A549 (cell line): ENCODE results near the gene USP20. TPM values are rescaled to one million over a fixed set of nuclear protein-coding genes. Genes with fewer than 3 reads are reported as not detected.

Source experiments
- ATAC-seq, 2 experiments: fragments of 200-7000 bp in 1 of 2; fragments of >200 bp in 1 of 2; cut with Nextera tagmentation in 1 of 2; cut with Tn5 transposase in 1 of 2; 3 replicates each; pipeline versions ENCODE4 v1.8.0 to v1.9.1; 2018 to 2020; ENCODE audit warnings: mild to moderate bottlenecking in 1 of 2, moderate library complexity in 1 of 2
- CTCF ChIA-PET: fragments of 300-600 bp; sonication (Branson Sonifier 250); formaldehyde crosslinking; extraction: SDS; loops from one replicate; lab custom pipeline; 2021; ENCODE audit warnings: antibody characterized with exemption, inconsistent platforms; lab: Yijun Ruan, JAX
- POLR2A ChIA-PET: fragments of 350-600 bp; formaldehyde crosslinking; extraction: SDS; loops from one replicate; lab custom pipeline; 2021; ENCODE audit warnings: antibody characterized with exemption, inconsistent platforms; lab: Yijun Ruan, JAX
- DNase-seq, 2 experiments: peaks; one replicate each; pipeline versions ENCODE4 v3.0.0 to v3.0.0-alpha.2; 2011 to 2016; ENCODE audit warnings: low read depth in 1 of 2, low spot score in 1 of 2
- FAIRE-seq: peaks from 2 replicates; lab custom pipeline; 2011; peaks lifted over from hg19 to GRCh38; lab: Jason Lieb, UNC
- H3K27ac ChIP-seq, 2 experiments: fragments of >200 bp; sonication (Bioruptor Twin); formaldehyde crosslinking; 3 replicates each; pipeline ENCODE4 v1.5.1; 2016 to 2017
- H3K4me1 ChIP-seq: fragments of >200 bp; sonication (Bioruptor Twin); formaldehyde crosslinking; 3 replicates; pipeline ENCODE4 v1.6.1; 2016
- H3K4me2 ChIP-seq: fragments of >200 bp; sonication (Bioruptor Twin); formaldehyde crosslinking; 3 replicates; pipeline ENCODE4 v1.6.1; 2016
- H3K4me3 ChIP-seq: fragments of >200 bp; sonication (Bioruptor Twin); formaldehyde crosslinking; 3 replicates; pipeline ENCODE4 v1.5.1; 2016
- H3K9me3 ChIP-seq: fragments of >200 bp; sonication (Bioruptor Twin); formaldehyde crosslinking; 3 replicates; pipeline ENCODE4 v1.6.1; 2016
- ATOH8 ChIP-seq: fragments of 250-450 bp; sonication (Bioruptor Pico); IDR thresholded peaks from 2 replicates; pipeline ENCODE4 v1.5.0; 2020; ENCODE audit warnings: low read depth, mild to moderate bottlenecking, moderate library complexity
- BHLHE40 ChIP-seq: IDR thresholded peaks from 2 replicates; pipeline ENCODE4 v1.6.1; 2012; ENCODE audit warnings: low read depth, low read length, inconsistent platforms
- CBX2 ChIP-seq: fragments of 200-600 bp; sonication (generic); IDR thresholded peaks from 2 replicates; pipeline ENCODE4 v1.6.1; 2016; ENCODE audit warnings: low read depth, mild to moderate bottlenecking, borderline replicate concordance
- CEBPB ChIP-seq, 2 experiments: fragments of >200 bp in 1 of 2; sonication (Bioruptor Twin) in 1 of 2; formaldehyde crosslinking in 1 of 2; IDR thresholded peaks; 2 replicates each; pipeline ENCODE4 v1.6.1; 2012 to 2016
- EHF ChIP-seq: fragments of 250-450 bp; sonication (Bioruptor Pico); IDR thresholded peaks from 2 replicates; pipeline ENCODE4 v1.5.0; 2020; ENCODE audit warnings: mild to moderate bottlenecking
- EHMT2 ChIP-seq: fragments of 200-600 bp; sonication (generic); IDR thresholded peaks from 2 replicates; pipeline ENCODE4 v1.6.1; 2016; ENCODE audit warnings: antibody characterized with exemption, low read depth, mild to moderate bottlenecking, moderate library complexity
- ELK1 ChIP-seq: fragments of 150-350 bp; IDR thresholded peaks from 2 replicates; pipeline ENCODE4 v1.6.1; 2014; ENCODE audit warnings: low read depth, mild to moderate bottlenecking, low read length
- GATA3 ChIP-seq: IDR thresholded peaks from 2 replicates; pipeline ENCODE4 v1.6.1; 2012; ENCODE audit warnings: borderline replicate concordance
- HES2 ChIP-seq: fragments of >200 bp; sonication (Bioruptor Twin); formaldehyde crosslinking; IDR thresholded peaks from 2 replicates; pipeline ENCODE4 v1.6.1; 2016
- HMGXB4 ChIP-seq: fragments of 250-450 bp; sonication (Bioruptor Pico); IDR thresholded peaks from 2 replicates; pipeline ENCODE4 v1.5.0; 2021; ENCODE audit warnings: mild to moderate bottlenecking, moderate library complexity, borderline replicate concordance
- HOXB13 ChIP-seq: fragments of 250-450 bp; sonication (Bioruptor Pico); IDR thresholded peaks from 2 replicates; pipeline ENCODE4 v1.5.0; 2020; ENCODE audit warnings: low read depth, mild to moderate bottlenecking, moderate library complexity
- JUN ChIP-seq, 2 experiments: fragments of >200 bp; sonication (Bioruptor Twin); formaldehyde crosslinking; IDR thresholded peaks; 2 replicates in 1 of 2; 3 replicates in 1 of 2; pipeline ENCODE4 v1.6.1; 2016 to 2017
- JUNB ChIP-seq: fragments of >200 bp; sonication (Bioruptor Twin); formaldehyde crosslinking; IDR thresholded peaks from 2 replicates; pipeline ENCODE4 v1.6.1; 2016
- MAFK ChIP-seq: fragments of 450-650 bp; IDR thresholded peaks from 2 replicates; pipeline ENCODE4 v1.6.1; 2014; ENCODE audit not compliant: partially characterized antibody
- MYC ChIP-seq: IDR thresholded peaks from 2 replicates; pipeline ENCODE4 v1.6.1; 2012; ENCODE audit warnings: mild to moderate bottlenecking, inconsistent platforms, low read length, improper control_type of control experiment, borderline replicate concordance
- NPAS2 ChIP-seq: fragments of 250-450 bp; sonication (Bioruptor Pico); IDR thresholded peaks from 2 replicates; pipeline ENCODE4 v1.8.0; 2022; ENCODE audit warnings: mild to moderate bottlenecking, moderate library complexity, borderline replicate concordance
- PHF8 ChIP-seq: fragments of 200-600 bp; sonication (generic); IDR thresholded peaks from 2 replicates; pipeline ENCODE4 v1.6.1; 2016; ENCODE audit warnings: low read depth, mild to moderate bottlenecking, antibody characterized with exemption, moderate library complexity, borderline replicate concordance
- POLR2AphosphoS2 ChIP-seq: conservative IDR thresholded peaks from 2 replicates; pipeline ENCODE4 v1.6.1; 2012; ENCODE audit warnings: low read length, improper control_type of control experiment, inconsistent platforms
- RCOR1 ChIP-seq: fragments of 150-350 bp; IDR thresholded peaks from 2 replicates; pipeline ENCODE4 v1.6.1; 2014; ENCODE audit warnings: antibody characterized with exemption, low read length, low read depth
- REST ChIP-seq: fragments of 200-600 bp; sonication (generic); IDR thresholded peaks from 2 replicates; pipeline ENCODE4 v1.6.1; 2016; ENCODE audit warnings: antibody characterized with exemption, mild to moderate bottlenecking, moderate library complexity
- RNF2 ChIP-seq: fragments of 200-600 bp; sonication (generic); IDR thresholded peaks from 2 replicates; pipeline ENCODE4 v1.6.1; 2016; ENCODE audit warnings: low read depth, mild to moderate bottlenecking, antibody characterized with exemption, moderate library complexity, borderline replicate concordance
- SMC3 ChIP-seq: fragments of >200 bp; sonication (Bioruptor Twin); formaldehyde crosslinking; IDR thresholded peaks from 3 replicates; pipeline ENCODE4 v1.6.1; 2018; ENCODE audit warnings: inconsistent platforms
- TP53 ChIP-seq: fragments of 250-450 bp; sonication (Bioruptor Pico); IDR thresholded peaks from 2 replicates; pipeline ENCODE4 v1.5.0; 2021; ENCODE audit warnings: mild to moderate bottlenecking, moderate library complexity
- WGBS: methylation state at CpG from one replicate; pipeline ENCODE4 v1.1.6; 2017; ENCODE audit errors: missing lambda C conversion rate; 5-methylcytosine and 5-hydroxymethylcytosine counted together
- polyA plus RNA-seq, 4 experiments: library from polyadenylated mRNA; depleted of rRNA in 3 of 4; stranded (reverse); fragments of >200 nt; fragmentation: RNase III in 1 of 4; extraction: RNeasy Plus Mini Kit Qiagen cat#74134 plus additional on column Dnase treatment in 1 of 4; gene quantifications; 2 replicates in 3 of 4; 3 replicates in 1 of 4; pipeline ENCODE4 v1.2.3, GENCODE V29; 2011 to 2017

The USP20 gene
- polyA plus RNA-seq, 2 of the 4 experiments (the other 2 are of a cell fraction): 3.9 to 5.0 TPM

GRCh38 chr9:129864991-129865647 is 29.9 kb downstream of the USP20 start:
- CTCF ChIA-PET: interaction anchor here (0.7 kb wide), 1 partner anchor 371 kb away, joined by 3 read pairs; no protein-coding TSS in a partner anchor
- Histone ChIP-seq H3K4me2 (no peak overlapping the region), H3K9me3 (no peaks in the 10 kb centered on the region), H3K4me1 (no peaks in the 10 kb centered on the region), H3K4me3 (no peak overlapping the region), H3K27ac (no peak overlapping the region)
- WGBS: 88% methylated on average over 8 of the region's 11 CpGs
- DNase-seq: no peak
- POLR2A ChIA-PET: interaction anchor here (0.6 kb wide), 1 partner anchor 30 kb away, joined by 3 read pairs; no protein-coding TSS in a partner anchor
- ATAC-seq: no peak
- no peak for FAIRE-seq
- TF ChIP-seq HMGXB4: no peak
- TF ChIP-seq NPAS2 (CRISPR knock-in tag): no peak
- TF ChIP-seq CBX2: no peak
- TF ChIP-seq JUNB: no peak
- no peak for TF ChIP-seq CEBPB (IDR thresholded peaks at IDR 0.05)
- TF ChIP-seq SMC3: no peak
- no peak for TF ChIP-seq TP53 (CRISPR knock-in tag)
- no peak for TF ChIP-seq MYC
- no peak for TF ChIP-seq HES2
- TF ChIP-seq MAFK: no peak
- TF ChIP-seq POLR2AphosphoS2: no peak
- TF ChIP-seq BHLHE40: no peak
- TF ChIP-seq RCOR1: no peak
- TF ChIP-seq REST: no peak

GRCh38 chr9:129865668-129866320 is 30.5 kb downstream of the USP20 start:
- no peak overlapping the region for H3K4me3 ChIP-seq
- ATAC-seq (no peak), FAIRE-seq (no peak), DNase-seq (no peak)
- H3K4me2 ChIP-seq: no peak overlapping the region
- WGBS: 90% methylated on average over 14 of the region's 14 CpGs
- H3K27ac ChIP-seq: no peak overlapping the region
- POLR2A ChIA-PET: interaction anchor here (0.6 kb wide), 1 partner anchor 31 kb away, joined by 3 read pairs; no protein-coding TSS in a partner anchor
- CTCF ChIA-PET: interaction anchor here (0.7 to 1.7 kb wide), 2 partner anchors 11 to 370 kb away, joined by 3 to 5 read pairs; no protein-coding TSS in a partner anchor
- no peaks in the 10 kb centered on the region for H3K9me3 ChIP-seq
- no peaks in the 10 kb centered on the region for H3K4me1 ChIP-seq
- TF ChIP-seq EHF (CRISPR knock-in tag) (no peak), EHMT2 (no peak), HOXB13 (CRISPR knock-in tag) (no peak), ELK1 (no peak), RNF2 (no peak), REST (no peak), ATOH8 (CRISPR knock-in tag) (no peak), MYC (no peak), CEBPB (IDR thresholded peaks at IDR 0.05) (no peak), GATA3 (no peak), RCOR1 (no peak), PHF8 (no peak), JUN (IDR thresholded peaks at IDR 0.05) (no peak)
